RPMI8226 (cell line): Measurements from ENCODE around the gene SMOC2.
"Not testable (repeated sequence)": the region's sequence is repeated elsewhere in the genome, so short reads cannot be mapped to it uniquely, and the experiment has no call there.

Experiments used
- DNase-seq: peaks from one replicate; pipeline ENCODE4 v3.0.0-alpha.2; 2015

SMOC2 gene

GRCh38 chr6:168524571-168525001 is 83.6 kb downstream of the SMOC2 start:
- DNase-seq = peak; percentile 13

- DNase-seq = no peak
Measured at GRCh38 chr6:168525114-168525513, 84.1 kb downstream of the SMOC2 start.

GRCh38 chr6:168525926-168526630 is 85.1 kb downstream of the SMOC2 start:
- peak; percentile 25 for DNase-seq

- no peak for DNase-seq
Measured at GRCh38 chr6:168526841-168527281, 85.9 kb downstream of the SMOC2 start.

- no peak for DNase-seq
Measured at GRCh38 chr6:168527451-168528210, 86.6 kb downstream of the SMOC2 start.

- DNase-seq = peak; percentile 48
Measured at GRCh38 chr6:168528474-168529095, 87.6 kb downstream of the SMOC2 start.

- DNase-seq = no peak
Measured at GRCh38 chr6:168529214-168529613, 88.2 kb downstream of the SMOC2 start.

GRCh38 chr6:168530653-168531071 is 89.7 kb downstream of the SMOC2 start:
- no peak for DNase-seq

GRCh38 chr6:168532070-168532469 is 91.1 kb downstream of the SMOC2 start:
- no peak for DNase-seq

GRCh38 chr6:168533414-168533813 is 92.4 kb downstream of the SMOC2 start:
- DNase-seq = no peak

GRCh38 chr6:168534265-168534664 is 93.3 kb downstream of the SMOC2 start:
- DNase-seq = no peak

- no peak for DNase-seq
Measured at GRCh38 chr6:168535711-168536110, 94.7 kb downstream of the SMOC2 start.

- DNase-seq = no peak
Measured at GRCh38 chr6:168536196-168536595, 95.2 kb downstream of the SMOC2 start.

GRCh38 chr6:168536665-168537539 is 95.9 kb downstream of the SMOC2 start:
- peak; percentile 16 for DNase-seq

GRCh38 chr6:168537540-168537884 is 96.5 kb downstream of the SMOC2 start:
- DNase-seq = no peak

GRCh38 chr6:168538188-168538891 is 97.4 kb downstream of the SMOC2 start:
- DNase-seq = not testable (repeated sequence)

- no peak for DNase-seq
Measured at GRCh38 chr6:168538892-168539811, 98.2 kb downstream of the SMOC2 start.

GRCh38 chr6:168540713-168541291 is 99.8 kb downstream of the SMOC2 start:
- no peak for DNase-seq

GRCh38 chr6:168541307-168541706 is 100.3 kb downstream of the SMOC2 start:
- no peak for DNase-seq

- DNase-seq = no peak
Measured at GRCh38 chr6:168542301-168542700, 101.3 kb downstream of the SMOC2 start.

- no peak for DNase-seq
Measured at GRCh38 chr6:168545428-168545827, 104.4 kb downstream of the SMOC2 start.
